Esophagus (tissue), 2 donors: Measurements from ENCODE around the gene WDR48. TPM values are rescaled to one million over a fixed set of nuclear protein-coding genes. Genes with fewer than 3 reads are reported as not detected.

ENCODE experiments used
- H3K27ac ChIP-seq, 2 donors: one replicate each; pipeline ENCODE4 v1.5.1; 2013; ENCODE audit warnings: low read depth in 2 of 2, mild to moderate bottlenecking in 2 of 2, inconsistent platforms in 1 of 2, low read length in 1 of 2, moderate library complexity in 1 of 2
- H3K27me3 ChIP-seq, 2 donors: one replicate each; pipeline ENCODE4 v1.6.1; 2013; ENCODE audit warnings: low read length in 2 of 2, control low read depth in 1 of 2, mild to moderate bottlenecking in 1 of 2; ENCODE audit not compliant: insufficient read depth in 2 of 2, control insufficient read depth in 1 of 2
- H3K36me3 ChIP-seq, 2 donors: one replicate each; pipeline ENCODE4 v1.6.1; 2013; ENCODE audit warnings: low read length in 1 of 2; ENCODE audit not compliant: control insufficient read depth in 2 of 2, insufficient read depth in 2 of 2
- H3K4me1 ChIP-seq, 2 donors: one replicate each; pipeline ENCODE4 v1.6.1; 2013; ENCODE audit warnings: low read length in 1 of 2; ENCODE audit not compliant: control insufficient read depth in 2 of 2, insufficient read depth in 2 of 2
- H3K4me3 ChIP-seq, 2 donors: one replicate each; pipeline ENCODE4 v1.5.1; 2013; ENCODE audit warnings: low read length in 2 of 2, mild to moderate bottlenecking in 2 of 2, low read depth in 1 of 2, moderate library complexity in 1 of 2
- H3K9me3 ChIP-seq, 2 donors: one replicate each; pipeline ENCODE4 v1.6.1; 2013; ENCODE audit warnings: mild to moderate bottlenecking in 2 of 2, low read depth in 1 of 2, low read length in 1 of 2, moderate library complexity in 1 of 2; ENCODE audit not compliant: control insufficient read depth in 2 of 2, insufficient read depth in 1 of 2
- WGBS, 2 donors: extraction: QIAGEN DNeasy Blood & Tissue Kit; methylation state at CpG; one replicate each; pipeline ENCODE4 v1.1.7; 2013; 5-methylcytosine and 5-hydroxymethylcytosine counted together
- polyA plus RNA-seq, 2 donors: library from polyadenylated mRNA; stranded (reverse); fragments of 200-250 nt; gene quantifications; one replicate each; pipeline ENCODE4 v1.2.3, GENCODE V29; 2013
- donor health status: healthy with polysubstance abuse.
- donor health status: Bipolar disorder and iron deficiency.

Gene WDR48
- polyA plus RNA-seq, 2 donors, result 7.3 to 10.4 TPM

DNA sequence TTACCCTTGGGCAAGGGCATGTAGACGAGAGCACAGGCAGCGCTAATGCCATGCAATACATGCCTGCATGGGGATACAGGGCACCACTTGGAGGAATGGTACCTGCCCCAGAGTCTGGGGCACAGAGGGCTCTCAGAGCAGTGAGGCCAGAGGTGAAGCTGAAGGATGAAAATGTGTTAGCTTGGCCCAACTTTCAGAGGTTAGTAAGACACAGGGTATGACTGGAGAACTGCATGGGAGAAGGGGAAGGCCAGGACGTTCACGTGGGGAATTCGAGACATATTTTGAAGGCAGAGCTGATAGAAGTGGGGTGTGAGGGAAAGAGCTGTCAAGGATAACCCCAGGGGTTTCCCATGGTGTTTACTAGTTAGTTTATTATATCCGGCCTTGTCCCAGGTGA lies 82.0 kb downstream of the WDR48 start:
- Histone ChIP-seq H3K27ac (no peak overlapping the region), H3K4me1 (peaks cover 0 to 14% of the 10 kb centered on the region in 2 donors)

DNA sequence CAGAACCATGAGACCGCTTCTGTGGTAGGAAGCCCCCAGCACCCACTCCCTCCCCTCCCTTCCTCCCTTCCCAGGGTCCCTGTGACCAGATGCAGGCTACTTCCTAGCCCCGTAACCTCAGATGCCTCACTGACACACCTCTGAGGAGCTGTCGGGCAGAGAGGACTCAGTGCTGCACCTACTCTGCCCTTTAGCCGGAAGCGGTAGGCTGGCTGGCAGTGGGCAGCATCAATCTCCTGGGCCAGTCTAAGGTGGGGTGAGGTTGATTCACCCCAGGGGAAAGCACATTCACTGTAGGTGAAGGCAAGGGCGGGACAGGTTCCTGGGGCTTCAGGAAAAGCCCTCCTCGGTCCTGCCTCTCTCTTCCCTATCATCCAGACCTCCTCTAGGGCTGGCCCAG lies 82.5 kb downstream of the WDR48 start:
- H3K36me3 ChIP-seq, result peaks cover 0 to 10% of the 10 kb centered on the region in 2 donors
- H3K4me3 ChIP-seq, result no peak overlapping the region
- no peaks in the 10 kb centered on the region for H3K9me3 ChIP-seq
- no peaks in the 10 kb centered on the region for H3K27me3 ChIP-seq
- 78 to 81% methylated on average over 6 to 7 of the region's 7 CpGs for WGBS, 2 donors
- H3K4me1 ChIP-seq, result peaks cover 0 to 14% of the 10 kb centered on the region in 2 donors
- H3K27ac ChIP-seq, result no peak overlapping the region

More for the DNA sequence above, 82.0 kb downstream of the WDR48 start:
- Histone ChIP-seq H3K27me3 (no peaks in the 10 kb centered on the region), H3K9me3 (no peaks in the 10 kb centered on the region), H3K4me3 (no peak overlapping the region), H3K36me3 (peaks cover 0 to 13% of the 10 kb centered on the region in 2 donors)
- WGBS, 2 donors, result 74 to 75% methylated on average over 6 of the region's 6 CpGs

DNA sequence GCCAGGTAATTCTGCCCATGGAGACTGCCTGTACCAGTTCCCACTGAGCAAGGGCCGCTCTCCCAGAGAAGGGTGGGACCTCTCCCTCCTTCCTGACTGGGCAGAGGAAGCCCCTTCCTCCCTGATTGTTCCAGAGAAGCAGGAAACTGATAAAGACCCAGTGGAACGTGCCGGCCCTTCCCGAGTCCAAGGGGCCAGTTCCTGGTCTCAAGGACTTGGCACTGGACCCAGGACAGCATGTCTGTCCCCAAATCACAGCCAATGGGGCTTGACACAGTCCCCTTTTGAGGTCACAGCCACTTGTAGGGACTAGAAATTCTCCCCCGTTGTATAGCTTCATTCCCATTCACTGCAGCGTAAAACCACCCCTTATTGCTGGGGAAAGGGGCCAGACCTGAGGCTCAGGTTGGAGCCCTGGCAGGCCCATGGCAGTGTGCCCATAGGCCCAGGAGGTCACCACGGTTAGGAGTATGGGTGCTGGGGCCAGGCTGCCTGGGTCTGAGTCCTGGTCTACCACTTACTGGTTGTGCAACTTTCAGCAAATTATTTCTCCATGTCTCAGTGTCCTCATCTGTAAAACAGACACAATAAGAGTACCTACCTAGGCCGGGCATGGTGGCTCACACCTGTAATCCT lies 83.5 kb downstream of the WDR48 start:
- 77 to 81% methylated on average over 8 of the region's 8 CpGs for WGBS, 2 donors
- Histone ChIP-seq H3K4me1 (peaks cover under 1 to 11% of the 10 kb centered on the region in 2 donors), H3K27me3 (no peaks in the 10 kb centered on the region), H3K27ac (no peak overlapping the region), H3K4me3 (no peak overlapping the region), H3K36me3 (peaks cover 0 to 10% of the 10 kb centered on the region in 2 donors), H3K9me3 (no peaks in the 10 kb centered on the region)

DNA sequence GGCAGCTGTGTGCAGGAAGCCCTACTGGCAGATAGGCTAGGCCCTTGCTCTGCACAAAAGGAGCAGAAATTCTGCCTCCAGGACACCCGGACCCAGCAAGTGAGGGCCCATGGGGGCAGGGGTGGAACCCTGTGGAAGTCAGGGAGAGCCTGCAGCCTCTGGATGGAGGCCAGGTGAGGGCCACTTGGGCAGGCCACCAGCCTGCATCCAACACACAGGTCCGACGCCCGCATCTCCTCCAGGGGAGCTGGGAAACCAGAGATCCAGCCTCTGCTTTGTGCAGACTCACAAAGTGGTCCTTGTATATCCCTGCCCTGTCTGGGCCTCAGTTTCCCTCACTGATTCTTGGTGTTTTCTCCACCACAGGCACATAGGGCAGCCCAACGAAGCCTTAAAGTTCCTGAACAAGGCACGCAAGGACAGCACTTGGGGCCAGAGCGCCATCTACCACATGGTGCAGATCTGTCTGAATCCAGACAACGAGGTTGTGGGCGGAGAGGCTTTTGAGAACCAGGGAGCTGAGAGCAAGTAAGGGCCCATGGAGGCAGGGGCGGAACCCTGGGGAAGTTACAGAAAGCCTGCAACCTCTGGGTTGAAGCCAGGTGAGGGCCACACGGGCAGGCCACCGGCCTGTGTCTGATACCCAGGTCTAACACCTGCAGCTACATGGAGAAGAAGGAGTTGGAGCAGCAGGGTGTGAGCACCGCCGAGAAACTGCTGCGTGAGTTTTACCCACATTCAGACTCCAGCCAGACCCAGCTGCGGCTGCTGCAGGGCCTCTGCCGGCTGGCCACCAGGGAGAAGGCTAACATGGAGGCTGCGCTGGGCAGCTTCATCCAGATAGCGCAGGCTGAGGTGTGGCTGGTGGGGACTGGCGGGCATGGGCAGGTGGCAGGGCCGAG lies 85.0 kb downstream of the WDR48 start:
- H3K27me3 ChIP-seq, result no peaks in the 10 kb centered on the region
- no peaks in the 10 kb centered on the region for H3K9me3 ChIP-seq
- H3K4me1 ChIP-seq, result peaks cover 3 to 17% of the 10 kb centered on the region in 2 donors
- H3K4me3 ChIP-seq, result no peak overlapping the region
- 90 to 92% methylated on average over 21 of the region's 21 CpGs for WGBS, 2 donors
- H3K36me3 ChIP-seq, result peaks cover 0 to 11% of the 10 kb centered on the region in 2 donors
- H3K27ac ChIP-seq, result no peak overlapping the region

DNA sequence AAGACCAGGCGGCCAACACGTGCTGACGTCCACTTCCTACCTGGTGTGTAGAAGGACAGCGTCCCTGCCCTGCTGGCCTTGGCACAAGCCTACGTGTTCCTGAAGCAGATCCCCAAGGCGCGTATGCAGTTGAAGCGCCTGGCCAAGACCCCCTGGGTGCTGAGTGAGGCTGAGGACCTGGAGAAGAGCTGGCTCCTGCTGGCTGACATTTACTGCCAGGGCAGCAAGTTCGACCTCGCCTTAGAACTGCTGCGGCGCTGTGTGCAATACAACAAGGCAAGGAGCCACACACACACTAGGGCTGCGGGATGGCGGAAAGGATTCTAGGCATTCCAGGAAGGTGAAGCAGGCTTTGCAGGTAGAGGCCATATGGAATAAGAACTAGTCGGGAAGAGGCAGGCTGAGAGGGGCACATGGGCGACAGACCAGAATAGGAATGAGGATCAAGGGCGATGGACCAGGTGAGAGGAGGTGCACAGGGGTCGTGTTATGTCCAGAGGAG lies 85.7 kb downstream of the WDR48 start:
- Histone ChIP-seq H3K27ac (no peak overlapping the region), H3K27me3 (no peaks in the 10 kb centered on the region), H3K4me3 (no peak overlapping the region), H3K36me3 (peaks cover 4 to 14% of the 10 kb centered on the region in 2 donors), H3K4me1 (peaks cover 8 to 22% of the 10 kb centered on the region in 2 donors), H3K9me3 (no peaks in the 10 kb centered on the region)
- 92 to 95% methylated on average over 18 of the region's 18 CpGs for WGBS, 2 donors

DNA sequence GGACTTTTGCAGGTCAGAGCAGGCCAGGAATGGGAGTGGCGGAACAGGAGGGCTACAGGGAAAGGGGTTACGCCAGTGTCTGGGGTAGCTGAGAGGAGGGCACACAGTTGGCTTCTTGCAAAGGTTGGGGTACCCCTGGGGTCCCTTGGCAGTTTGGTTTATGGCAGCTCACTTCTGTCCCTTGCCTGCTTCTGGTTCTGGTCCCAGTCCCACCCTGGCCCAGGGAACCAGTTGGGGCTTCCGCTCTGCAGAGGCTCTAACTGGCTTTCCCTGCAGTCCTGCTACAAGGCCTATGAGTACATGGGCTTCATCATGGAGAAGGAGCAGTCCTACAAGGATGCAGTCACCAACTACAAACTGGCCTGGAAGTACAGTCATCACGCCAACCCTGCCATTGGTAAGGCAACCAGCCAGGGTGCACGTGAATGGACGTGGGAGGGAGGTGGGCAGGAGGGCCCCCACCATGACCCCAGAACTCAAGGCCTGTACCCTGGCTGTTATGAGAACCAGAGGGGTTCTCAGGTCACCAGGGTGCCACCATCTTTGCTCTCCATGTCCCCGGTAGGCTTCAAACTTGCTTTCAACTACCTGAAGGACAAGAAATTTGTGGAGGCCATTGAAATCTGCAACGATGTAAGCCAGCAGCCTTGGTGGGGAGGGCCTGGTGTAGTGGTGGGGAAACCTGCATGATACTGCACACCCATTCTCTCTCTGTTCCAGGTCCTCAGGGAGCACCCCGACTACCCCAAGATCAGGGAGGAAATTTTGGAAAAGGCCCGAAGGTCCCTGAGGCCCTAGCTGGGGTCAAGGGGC lies 86.4 kb downstream of the WDR48 start:
- WGBS, 2 donors, result 91 to 94% methylated on average over 10 of the region's 10 CpGs
- Histone ChIP-seq H3K9me3 (no peaks in the 10 kb centered on the region), H3K4me1 (peaks cover 8 to 24% of the 10 kb centered on the region in 2 donors), H3K27me3 (no peaks in the 10 kb centered on the region), H3K27ac (no peak overlapping the region), H3K36me3 (peaks cover 7 to 21% of the 10 kb centered on the region in 2 donors), H3K4me3 (no peak overlapping the region)

DNA sequence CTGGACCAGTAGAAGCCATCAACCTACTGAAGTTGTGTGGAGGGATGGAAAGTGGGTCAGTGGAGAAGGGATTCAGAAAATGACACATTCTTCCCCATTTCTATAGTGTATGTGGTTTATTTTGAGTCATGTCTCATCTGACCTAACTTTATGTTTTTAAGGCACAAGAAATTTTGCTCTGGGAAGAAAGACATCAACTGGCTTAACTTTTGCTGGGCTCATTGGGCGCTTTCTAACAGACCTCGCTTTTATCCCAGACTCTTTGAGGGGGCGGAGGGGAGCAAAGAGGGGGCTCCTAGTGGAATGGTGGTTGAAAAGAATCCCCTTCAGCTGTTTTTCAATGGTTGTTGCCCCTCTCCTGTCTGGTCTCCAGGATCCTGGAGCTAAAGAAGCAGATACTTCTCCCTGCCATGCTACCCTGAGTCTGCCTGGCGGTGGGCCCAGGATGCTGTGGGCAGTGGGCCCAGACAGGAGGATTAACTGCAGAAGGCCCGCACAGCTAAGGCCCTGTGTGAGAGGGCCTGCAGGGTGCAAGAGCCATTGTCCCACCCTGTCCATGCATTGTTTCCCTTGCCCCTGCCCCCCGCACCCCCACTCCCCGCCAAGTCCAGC lies 87.1 kb downstream of the WDR48 start:
- WGBS, 2 donors, result 60 to 64% methylated on average over 7 of the region's 7 CpGs
- H3K9me3 ChIP-seq, result no peaks in the 10 kb centered on the region
- H3K4me1 ChIP-seq, result peaks cover 8 to 24% of the 10 kb centered on the region in 2 donors
- H3K36me3 ChIP-seq, result peaks cover 7 to 28% of the 10 kb centered on the region in 2 donors
- H3K27me3 ChIP-seq, result no peaks in the 10 kb centered on the region
- no peak overlapping the region for H3K4me3 ChIP-seq
- no peak overlapping the region for H3K27ac ChIP-seq

DNA sequence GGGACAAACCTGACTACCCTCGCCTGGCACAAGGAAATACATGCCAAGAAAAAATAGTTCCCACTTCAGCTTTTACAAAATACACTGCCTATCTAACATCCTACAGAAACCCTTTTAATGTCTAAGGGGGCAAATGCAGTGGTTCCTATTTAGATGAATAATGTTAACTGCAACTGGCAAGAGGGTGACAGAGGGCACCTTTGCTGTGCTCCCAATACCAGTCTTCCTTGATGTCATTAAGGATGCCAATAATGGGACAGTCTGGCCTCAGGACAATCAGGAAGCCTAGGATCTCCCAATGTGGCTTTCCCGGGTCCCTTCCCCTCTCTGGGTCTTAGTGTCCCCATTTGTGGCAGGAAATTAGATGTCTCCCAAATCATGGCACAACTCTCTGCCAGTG lies 87.6 kb downstream of the WDR48 start:
- no peaks in the 10 kb centered on the region for H3K9me3 ChIP-seq
- WGBS, 2 donors, result 58 to 67% methylated on average over 2 of the region's 2 CpGs
- peaks cover 8 to 24% of the 10 kb centered on the region in 2 donors for H3K4me1 ChIP-seq
- no peak overlapping the region for H3K27ac ChIP-seq
- H3K36me3 ChIP-seq, result peaks cover 7 to 33% of the 10 kb centered on the region in 2 donors
- no peak overlapping the region for H3K4me3 ChIP-seq
- H3K27me3 ChIP-seq, result no peaks in the 10 kb centered on the region
